Peyer's patch (tissue), 4 donors: ENCODE data around the gene ADORA2A. TPM values are rescaled to one million over a fixed set of nuclear protein-coding genes. Genes with fewer than 3 reads are reported as not detected.

Experiments
- DNase-seq, 3 donors: peaks; one replicate each; pipeline ENCODE4 v3.0.0-alpha.2; 2017 to 2019
- H3K27ac ChIP-seq, 4 donors: fragments of 200-600 bp; sonication (generic); one replicate each; pipeline ENCODE4 v1.5.1; 2016 to 2019
- H3K27me3 ChIP-seq, 2 donors: fragments of 200-600 bp; sonication (generic); one replicate each; pipeline ENCODE4 v1.5.1; 2019
- H3K36me3 ChIP-seq, 3 donors: fragments of 200-600 bp; sonication (generic); one replicate each; pipeline ENCODE4 v1.5.1; 2016 to 2019
- H3K4me1 ChIP-seq, 4 donors: fragments of 200-600 bp; sonication (generic); one replicate each; pipeline ENCODE4 v1.5.1; 2016 to 2019
- H3K4me3 ChIP-seq, 4 donors: fragments of 200-600 bp; sonication (generic); 1 replicate in 3 of 4; 2 replicates in 1 of 4; pipeline ENCODE4 v1.5.1; 2016 to 2019; ENCODE audit warnings: mild to moderate bottlenecking in 1 of 4
- H3K9me3 ChIP-seq, 4 donors: fragments of 200-600 bp; sonication (generic); one replicate each; pipeline ENCODE4 v1.5.1; 2016 to 2019; ENCODE audit warnings: mild to moderate bottlenecking in 1 of 4
- POLR2A ChIP-seq, 2 donors: fragments of 450-650 bp; IDR thresholded peaks; one replicate each; pipeline ENCODE4 v1.5.1; 2017; ENCODE audit warnings: antibody characterized with exemption in 2 of 2, mild to moderate bottlenecking in 2 of 2, moderate library complexity in 2 of 2
- total RNA-seq, 4 donors: library from RNA; depleted of rRNA; stranded (reverse); fragments of >200 nt; gene quantifications; one replicate each; pipeline ENCODE4 v1.1.0, GENCODE V29; 2016
- TF ChIP-seq, protein P1 (sequence below), 6 experiments: fragments of 450-650 bp in 4 of 6; fragments of 200-600 bp in 2 of 6; sonication (generic) in 1 of 6; IDR thresholded peaks; one replicate each; pipeline ENCODE4 v1.5.1; 2017 to 2019; ENCODE audit warnings: antibody characterized with exemption in 6 of 6, mild to moderate bottlenecking in 3 of 6, moderate library complexity in 1 of 6

The ADORA2A gene
- total RNA-seq, 4 donors from 2014 or later, result 1.3 to 4.3 (median 2.6) TPM

DNA sequence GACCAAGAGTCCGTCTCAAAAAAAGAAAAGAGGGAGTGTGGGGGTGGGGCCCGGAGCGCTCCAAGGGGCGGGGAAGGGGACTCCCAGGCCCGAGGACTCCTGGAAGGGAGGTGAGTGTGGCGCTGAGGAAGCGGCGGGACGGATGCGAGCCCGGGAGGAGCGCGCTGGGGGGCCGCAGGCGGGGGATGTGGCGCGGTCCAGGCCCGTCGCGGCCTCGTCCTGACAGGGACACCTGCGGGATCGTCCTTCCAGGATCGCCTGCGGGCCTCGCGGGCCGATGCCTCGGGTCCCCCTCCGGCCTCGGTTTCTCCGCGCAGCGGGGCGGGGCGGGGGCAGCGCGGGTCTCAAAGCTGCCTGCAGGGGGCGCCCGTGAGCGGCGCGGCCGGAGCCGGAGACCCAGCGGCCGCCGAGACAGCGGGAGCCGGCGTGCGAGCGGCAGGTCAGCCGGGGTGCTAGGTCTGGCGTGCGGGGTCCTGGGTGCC is 3.8 kb upstream of the ADORA2A start:
- H3K4me1 ChIP-seq, result peaks cover 3 to 40% (median 16%) of the 10 kb centered on the region in 4 donors
- TF ChIP-seq, protein P1, sequence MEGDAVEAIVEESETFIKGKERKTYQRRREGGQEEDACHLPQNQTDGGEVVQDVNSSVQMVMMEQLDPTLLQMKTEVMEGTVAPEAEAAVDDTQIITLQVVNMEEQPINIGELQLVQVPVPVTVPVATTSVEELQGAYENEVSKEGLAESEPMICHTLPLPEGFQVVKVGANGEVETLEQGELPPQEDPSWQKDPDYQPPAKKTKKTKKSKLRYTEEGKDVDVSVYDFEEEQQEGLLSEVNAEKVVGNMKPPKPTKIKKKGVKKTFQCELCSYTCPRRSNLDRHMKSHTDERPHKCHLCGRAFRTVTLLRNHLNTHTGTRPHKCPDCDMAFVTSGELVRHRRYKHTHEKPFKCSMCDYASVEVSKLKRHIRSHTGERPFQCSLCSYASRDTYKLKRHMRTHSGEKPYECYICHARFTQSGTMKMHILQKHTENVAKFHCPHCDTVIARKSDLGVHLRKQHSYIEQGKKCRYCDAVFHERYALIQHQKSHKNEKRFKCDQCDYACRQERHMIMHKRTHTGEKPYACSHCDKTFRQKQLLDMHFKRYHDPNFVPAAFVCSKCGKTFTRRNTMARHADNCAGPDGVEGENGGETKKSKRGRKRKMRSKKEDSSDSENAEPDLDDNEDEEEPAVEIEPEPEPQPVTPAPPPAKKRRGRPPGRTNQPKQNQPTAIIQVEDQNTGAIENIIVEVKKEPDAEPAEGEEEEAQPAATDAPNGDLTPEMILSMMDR (IDR thresholded peaks at IDR 0.05), result peak; percentile 85 to 98 (median 93)
- no peak for TF ChIP-seq POLR2A (IDR thresholded peaks at IDR 0.05)
- H3K36me3 ChIP-seq, result no peaks in the 10 kb centered on the region
- DNase-seq, result peak; percentile 55 to 78 (median 73)
- H3K9me3 ChIP-seq, result no peaks in the 10 kb centered on the region
- H3K27me3 ChIP-seq, result no peaks in the 10 kb centered on the region
- peak overlapping the region; percentile 56 to 69 (median 68) for H3K4me3 ChIP-seq
- peak overlapping the region; percentile 23 to 96 (median 35) for H3K27ac ChIP-seq

DNA sequence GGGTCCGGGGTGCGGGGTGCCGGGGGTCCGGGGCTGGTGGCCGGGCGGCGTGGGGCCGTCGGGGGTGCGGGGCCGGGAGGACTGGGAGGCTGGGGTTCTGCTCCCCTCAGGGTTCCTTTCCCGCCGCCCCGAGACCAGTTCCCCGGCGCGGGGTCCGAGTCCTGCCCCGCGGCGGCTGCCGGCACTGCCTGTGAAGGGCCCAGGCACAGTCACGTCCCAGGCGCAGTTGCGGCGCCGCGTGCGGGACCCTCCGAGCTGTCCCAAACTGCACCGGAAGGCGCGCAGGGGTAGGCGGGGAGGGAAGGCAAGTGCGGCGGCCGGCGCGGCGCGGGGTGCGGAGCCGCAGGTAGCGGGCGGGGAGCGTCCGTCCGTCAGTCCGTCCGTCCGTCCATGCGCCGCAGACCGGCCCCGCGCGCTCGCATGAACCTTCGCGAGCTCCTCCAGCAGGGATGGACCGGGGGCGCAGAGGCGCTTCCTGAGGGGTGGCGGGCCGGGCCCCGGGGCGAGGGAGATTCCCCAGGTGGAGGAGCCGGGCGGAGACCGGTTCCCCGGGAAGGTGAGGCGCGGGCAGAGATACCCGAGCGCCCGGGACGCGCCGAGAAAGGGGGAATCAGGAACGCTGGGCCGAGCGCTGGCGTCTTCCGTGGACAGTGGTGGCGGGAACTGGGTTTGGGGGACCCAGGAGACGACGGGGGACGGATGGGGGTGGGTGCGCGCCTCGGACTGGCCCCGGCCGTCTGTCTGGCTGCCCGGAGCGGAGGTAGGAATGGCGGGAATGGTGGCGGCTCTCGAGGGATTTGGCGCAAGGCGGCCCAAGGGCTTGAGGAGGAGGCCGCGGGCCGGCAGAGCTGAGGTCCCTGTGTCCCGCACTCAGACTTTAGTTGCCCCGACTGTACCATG is 3.1 kb upstream of the ADORA2A start:
- DNase-seq, result no peak

DNA sequence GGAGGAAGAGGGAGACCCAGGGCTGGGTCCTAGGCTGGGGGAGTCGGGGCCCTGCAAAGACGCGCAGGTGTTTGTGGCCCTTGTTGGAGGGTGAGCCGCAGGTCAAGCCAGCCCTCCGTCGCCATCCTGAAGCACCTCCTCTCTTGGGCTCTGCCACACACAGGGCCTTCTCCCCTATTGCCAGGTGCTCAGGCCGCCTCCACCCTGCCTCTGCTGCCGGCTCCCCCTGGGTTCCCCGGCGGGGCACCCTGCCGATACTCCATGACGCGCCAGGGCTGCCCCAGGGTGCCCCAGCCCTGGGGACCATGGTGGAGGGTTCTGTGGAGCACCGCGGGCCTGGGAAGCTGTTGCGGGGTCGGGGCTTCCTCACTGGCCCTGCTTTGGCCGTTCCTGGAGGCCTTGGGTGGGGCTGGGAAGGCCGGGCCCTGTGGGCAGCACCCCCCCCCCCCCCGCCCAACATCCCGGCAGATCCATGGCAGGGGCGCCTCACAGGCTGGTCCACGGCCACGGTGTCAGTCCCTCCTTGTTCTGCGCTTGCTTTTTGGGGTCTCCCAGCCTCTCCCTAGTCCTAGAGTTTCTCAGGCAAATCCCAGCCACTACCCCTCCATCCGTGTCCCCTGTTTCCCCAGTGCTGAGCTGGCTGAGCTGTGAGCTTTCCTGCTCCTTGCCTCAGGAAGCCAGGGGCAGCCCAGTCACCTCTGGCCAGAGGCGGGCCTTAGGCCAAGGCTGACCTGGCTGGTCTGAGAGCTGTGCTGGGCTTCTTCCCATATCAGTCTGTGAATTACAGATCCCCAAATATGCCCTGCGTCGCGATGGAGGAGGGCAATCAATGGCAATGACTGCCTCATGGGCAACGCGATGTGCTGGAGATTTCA is 2.3 kb upstream of the ADORA2A start:
- Histone ChIP-seq H3K36me3 (no peaks in the 10 kb centered on the region), H3K4me3 (peak overlapping the region in 3 of 4 donors; percentile 56 to 69 (median 68)), H3K27ac (peak overlapping the region in 1 of 4 donors; percentile 96), H3K27me3 (no peaks in the 10 kb centered on the region), H3K9me3 (no peaks in the 10 kb centered on the region), H3K4me1 (peaks cover 3 to 53% (median 25%) of the 10 kb centered on the region in 4 donors)
- DNase-seq, result no peak
- TF ChIP-seq, protein P1 (IDR thresholded peaks at IDR 0.05), result no peak
- TF ChIP-seq POLR2A (IDR thresholded peaks at IDR 0.05), result no peak

More for the DNA sequence above, 3.1 kb upstream of the ADORA2A start:
- TF ChIP-seq POLR2A (IDR thresholded peaks at IDR 0.05), result no peak
- TF ChIP-seq, protein P1 (IDR thresholded peaks at IDR 0.05), result no peak
- Histone ChIP-seq H3K9me3 (no peaks in the 10 kb centered on the region), H3K4me1 (peaks cover 3 to 44% (median 20%) of the 10 kb centered on the region in 4 donors), H3K27me3 (no peaks in the 10 kb centered on the region), H3K36me3 (no peaks in the 10 kb centered on the region), H3K4me3 (peak overlapping the region; percentile 56 to 69 (median 68)), H3K27ac (peak overlapping the region; percentile 23 to 96 (median 35))

DNA sequence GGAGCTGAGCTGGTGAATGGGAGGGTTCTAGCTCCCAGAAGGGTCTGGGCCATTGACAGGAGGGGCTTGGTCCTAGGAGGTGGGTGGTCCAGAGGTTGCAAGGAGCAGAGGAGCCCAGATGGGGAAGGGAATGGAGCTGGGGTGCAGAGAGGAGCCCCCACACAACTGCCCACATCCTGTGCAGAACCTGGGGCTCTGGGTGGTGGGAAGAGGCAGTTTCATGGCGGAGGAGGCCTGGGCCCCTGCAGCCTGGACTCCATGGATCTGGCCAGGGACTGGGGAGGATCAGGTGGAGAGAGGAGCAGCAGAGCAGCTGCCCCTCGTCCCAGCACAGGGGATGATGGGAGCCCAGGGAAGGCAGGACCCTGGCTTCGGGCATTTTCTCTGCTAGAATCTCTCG is 963 bp upstream of the ADORA2A start:
- Histone ChIP-seq H3K4me3 (peak overlapping the region in 1 of 4 donors; percentile 48), H3K36me3 (no peaks in the 10 kb centered on the region), H3K27me3 (no peaks in the 10 kb centered on the region), H3K4me1 (peaks cover 3 to 64% (median 25%) of the 10 kb centered on the region in 4 donors), H3K9me3 (no peaks in the 10 kb centered on the region), H3K27ac (peak overlapping the region; percentile 79 to 96 (median 91))
- no peak for TF ChIP-seq POLR2A (IDR thresholded peaks at IDR 0.05)
- TF ChIP-seq, protein P1 (IDR thresholded peaks at IDR 0.05), result no peak
- no peak for DNase-seq

DNA sequence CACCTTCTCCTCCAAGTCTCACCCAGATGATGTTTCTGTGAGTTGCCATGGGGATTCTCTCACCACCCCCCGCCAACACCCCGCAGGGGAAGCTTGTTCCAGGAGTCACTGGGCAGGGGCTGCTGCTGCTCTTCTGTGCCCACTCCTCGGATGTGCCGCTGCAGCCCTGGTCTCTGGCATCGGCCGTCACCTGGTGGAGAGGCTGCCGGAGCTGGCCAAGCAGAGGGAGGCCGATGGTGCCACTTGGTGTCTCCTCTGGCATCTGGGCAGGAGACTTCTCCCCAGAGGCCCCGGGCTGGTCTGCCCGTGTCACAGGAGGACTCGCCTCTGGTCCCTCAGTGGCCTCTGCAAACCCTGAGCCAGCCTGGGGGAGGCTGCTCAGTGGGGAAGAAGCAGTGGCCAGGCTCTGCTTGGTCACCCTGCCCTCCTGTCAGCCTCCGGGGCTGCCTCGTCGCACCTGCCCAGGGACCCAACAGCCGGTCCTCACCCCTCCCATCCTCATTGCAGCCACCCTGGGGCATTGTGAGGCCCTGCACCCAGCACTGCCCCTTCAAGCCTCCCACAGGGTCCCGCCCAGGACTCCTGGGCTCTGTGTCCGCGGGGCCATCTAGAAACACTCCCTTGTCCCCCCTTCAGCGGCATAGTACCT is 424 bp upstream of the ADORA2A start:
- H3K4me3 ChIP-seq, result peak overlapping the region; percentile 33 to 48 (median 38)
- no peaks in the 10 kb centered on the region for H3K9me3 ChIP-seq
- H3K36me3 ChIP-seq, result no peaks in the 10 kb centered on the region
- no peak for DNase-seq
- H3K4me1 ChIP-seq, result peaks cover 3 to 68% (median 28%) of the 10 kb centered on the region in 4 donors
- TF ChIP-seq, protein P1 (IDR thresholded peaks at IDR 0.05), result no peak
- TF ChIP-seq POLR2A (IDR thresholded peaks at IDR 0.05), result no peak
- no peaks in the 10 kb centered on the region for H3K27me3 ChIP-seq
- peak overlapping the region; percentile 79 to 96 (median 91) for H3K27ac ChIP-seq
